ENCODE data around the gene UBE2Z. TPM values are rescaled to one million over a fixed set of nuclear protein-coding genes. Genes with fewer than 3 reads are reported as not detected.

The UBE2Z gene
- total and polyA plus RNA-seq, 2 of the 13 experiments (the other 11 are each of a cell fraction or from before 2014, with no cell fraction given), result 63.2 to 122 TPM

DNA sequence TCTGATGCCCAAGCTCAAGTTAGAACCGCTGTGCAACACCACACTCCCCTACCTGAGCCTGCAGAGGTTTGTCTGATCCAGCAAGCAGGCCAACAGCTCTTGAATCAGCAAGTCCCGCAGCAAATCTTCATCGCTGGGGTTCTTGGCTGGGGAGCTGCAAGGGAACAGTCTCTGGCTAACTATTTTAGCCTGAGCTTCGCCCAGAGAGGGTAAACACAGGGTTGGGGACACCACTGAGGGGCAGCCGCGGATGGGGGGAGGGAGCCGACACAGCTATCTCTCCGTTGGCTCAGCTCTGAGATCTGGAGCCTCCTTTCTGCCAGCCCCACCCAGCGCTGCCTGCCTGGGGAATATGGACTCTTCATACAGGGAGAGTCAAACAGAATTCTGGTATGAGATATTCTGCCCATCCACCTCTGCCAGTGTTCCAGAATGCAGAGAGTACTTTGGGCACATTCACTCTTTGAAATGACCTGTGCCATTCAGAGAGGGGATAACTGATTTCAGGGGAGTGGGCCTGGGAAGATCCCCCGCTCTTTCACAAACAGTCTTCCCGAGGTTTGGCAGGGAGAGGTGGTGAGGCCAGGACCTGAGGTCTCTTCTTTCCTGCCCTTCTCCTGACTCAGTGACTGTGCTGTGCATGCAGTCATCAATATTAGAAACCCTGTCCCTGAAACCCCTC lies 52.8 kb downstream of the UBE2Z start (continued):
- no peak for TF ChIP-seq ZNF550 (CRISPR knock-in tag; IDR thresholded peaks at IDR 0.05; ENCODE audit: borderline replicate concordance)
- TF ChIP-seq SP5 (CRISPR knock-in tag; IDR thresholded peaks at IDR 0.05; ENCODE audit: borderline replicate concordance, low read depth), result no peak
- no peak for TF ChIP-seq ZSCAN9 (CRISPR knock-in tag; IDR thresholded peaks at IDR 0.05; ENCODE audit: borderline replicate concordance)
- TF ChIP-seq ZC3H13 (CRISPR knock-in tag; IDR thresholded peaks at IDR 0.05), result no peak
- TF ChIP-seq ZNF143 (CRISPR knock-in tag; IDR thresholded peaks at IDR 0.05), result no peak; the same call in 1 of the 2 replicates
- TF ChIP-seq PHF8 (CRISPR knock-in tag; IDR thresholded peaks at IDR 0.05), result peak; percentile 34; the same call in 1 of the 2 replicates
- TF ChIP-seq KMT2B (CRISPR knock-in tag; IDR thresholded peaks at IDR 0.05), result peak; percentile 40; the same call in 1 of the 2 replicates
- TF ChIP-seq, protein P1, sequence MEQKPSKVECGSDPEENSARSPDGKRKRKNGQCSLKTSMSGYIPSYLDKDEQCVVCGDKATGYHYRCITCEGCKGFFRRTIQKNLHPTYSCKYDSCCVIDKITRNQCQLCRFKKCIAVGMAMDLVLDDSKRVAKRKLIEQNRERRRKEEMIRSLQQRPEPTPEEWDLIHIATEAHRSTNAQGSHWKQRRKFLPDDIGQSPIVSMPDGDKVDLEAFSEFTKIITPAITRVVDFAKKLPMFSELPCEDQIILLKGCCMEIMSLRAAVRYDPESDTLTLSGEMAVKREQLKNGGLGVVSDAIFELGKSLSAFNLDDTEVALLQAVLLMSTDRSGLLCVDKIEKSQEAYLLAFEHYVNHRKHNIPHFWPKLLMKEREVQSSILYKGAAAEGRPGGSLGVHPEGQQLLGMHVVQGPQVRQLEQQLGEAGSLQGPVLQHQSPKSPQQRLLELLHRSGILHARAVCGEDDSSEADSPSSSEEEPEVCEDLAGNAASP (CRISPR knock-in tag; IDR thresholded peaks at IDR 0.05; ENCODE audit: borderline replicate concordance), result peak; percentile 39; the same call in 1 of the 2 replicates
- no peak for TF ChIP-seq NR2F6 (IDR thresholded peaks at IDR 0.05)
- TF ChIP-seq NR2F6 (CRISPR knock-in tag; IDR thresholded peaks at IDR 0.05), result peak; percentile 34; the same call in 1 of the 2 replicates
- 0 out of 2 replicates have a peak, but pooled peaks have one; percentile 60 for TF ChIP-seq SMYD3 (CRISPR knock-in tag; IDR thresholded peaks at IDR 0.05)
- TF ChIP-seq, protein P2, sequence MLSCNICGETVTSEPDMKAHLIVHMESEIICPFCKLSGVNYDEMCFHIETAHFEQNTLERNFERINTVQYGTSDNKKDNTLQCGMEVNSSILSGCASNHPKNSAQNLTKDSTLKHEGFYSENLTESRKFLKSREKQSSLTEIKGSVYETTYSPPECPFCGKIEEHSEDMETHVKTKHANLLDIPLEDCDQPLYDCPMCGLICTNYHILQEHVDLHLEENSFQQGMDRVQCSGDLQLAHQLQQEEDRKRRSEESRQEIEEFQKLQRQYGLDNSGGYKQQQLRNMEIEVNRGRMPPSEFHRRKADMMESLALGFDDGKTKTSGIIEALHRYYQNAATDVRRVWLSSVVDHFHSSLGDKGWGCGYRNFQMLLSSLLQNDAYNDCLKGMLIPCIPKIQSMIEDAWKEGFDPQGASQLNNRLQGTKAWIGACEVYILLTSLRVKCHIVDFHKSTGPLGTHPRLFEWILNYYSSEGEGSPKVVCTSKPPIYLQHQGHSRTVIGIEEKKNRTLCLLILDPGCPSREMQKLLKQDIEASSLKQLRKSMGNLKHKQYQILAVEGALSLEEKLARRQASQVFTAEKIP (CRISPR knock-in tag; IDR thresholded peaks at IDR 0.05; ENCODE audit: borderline replicate concordance), result no peak
- TF ChIP-seq, protein P3, sequence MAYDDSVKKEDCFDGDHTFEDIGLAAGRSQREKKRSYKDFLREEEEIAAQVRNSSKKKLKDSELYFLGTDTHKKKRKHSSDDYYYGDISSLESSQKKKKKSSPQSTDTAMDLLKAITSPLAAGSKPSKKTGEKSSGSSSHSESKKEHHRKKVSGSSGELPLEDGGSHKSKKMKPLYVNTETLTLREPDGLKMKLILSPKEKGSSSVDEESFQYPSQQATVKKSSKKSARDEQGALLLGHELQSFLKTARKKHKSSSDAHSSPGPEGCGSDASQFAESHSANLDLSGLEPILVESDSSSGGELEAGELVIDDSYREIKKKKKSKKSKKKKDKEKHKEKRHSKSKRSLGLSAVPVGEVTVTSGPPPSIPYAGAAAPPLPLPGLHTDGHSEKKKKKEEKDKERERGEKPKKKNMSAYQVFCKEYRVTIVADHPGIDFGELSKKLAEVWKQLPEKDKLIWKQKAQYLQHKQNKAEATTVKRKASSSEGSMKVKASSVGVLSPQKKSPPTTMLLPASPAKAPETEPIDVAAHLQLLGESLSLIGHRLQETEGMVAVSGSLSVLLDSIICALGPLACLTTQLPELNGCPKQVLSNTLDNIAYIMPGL (CRISPR knock-in tag; IDR thresholded peaks at IDR 0.05; ENCODE audit: borderline replicate concordance in 1 of 2, low read depth in 1 of 2), result no peak; a peak in 1 of 4 replicates
- TF ChIP-seq ZNF607 (CRISPR knock-in tag; IDR thresholded peaks at IDR 0.05; ENCODE audit: borderline replicate concordance), result 0 out of 2 replicates have a peak, but pooled peaks have one; percentile 42
- TF ChIP-seq, protein P4, sequence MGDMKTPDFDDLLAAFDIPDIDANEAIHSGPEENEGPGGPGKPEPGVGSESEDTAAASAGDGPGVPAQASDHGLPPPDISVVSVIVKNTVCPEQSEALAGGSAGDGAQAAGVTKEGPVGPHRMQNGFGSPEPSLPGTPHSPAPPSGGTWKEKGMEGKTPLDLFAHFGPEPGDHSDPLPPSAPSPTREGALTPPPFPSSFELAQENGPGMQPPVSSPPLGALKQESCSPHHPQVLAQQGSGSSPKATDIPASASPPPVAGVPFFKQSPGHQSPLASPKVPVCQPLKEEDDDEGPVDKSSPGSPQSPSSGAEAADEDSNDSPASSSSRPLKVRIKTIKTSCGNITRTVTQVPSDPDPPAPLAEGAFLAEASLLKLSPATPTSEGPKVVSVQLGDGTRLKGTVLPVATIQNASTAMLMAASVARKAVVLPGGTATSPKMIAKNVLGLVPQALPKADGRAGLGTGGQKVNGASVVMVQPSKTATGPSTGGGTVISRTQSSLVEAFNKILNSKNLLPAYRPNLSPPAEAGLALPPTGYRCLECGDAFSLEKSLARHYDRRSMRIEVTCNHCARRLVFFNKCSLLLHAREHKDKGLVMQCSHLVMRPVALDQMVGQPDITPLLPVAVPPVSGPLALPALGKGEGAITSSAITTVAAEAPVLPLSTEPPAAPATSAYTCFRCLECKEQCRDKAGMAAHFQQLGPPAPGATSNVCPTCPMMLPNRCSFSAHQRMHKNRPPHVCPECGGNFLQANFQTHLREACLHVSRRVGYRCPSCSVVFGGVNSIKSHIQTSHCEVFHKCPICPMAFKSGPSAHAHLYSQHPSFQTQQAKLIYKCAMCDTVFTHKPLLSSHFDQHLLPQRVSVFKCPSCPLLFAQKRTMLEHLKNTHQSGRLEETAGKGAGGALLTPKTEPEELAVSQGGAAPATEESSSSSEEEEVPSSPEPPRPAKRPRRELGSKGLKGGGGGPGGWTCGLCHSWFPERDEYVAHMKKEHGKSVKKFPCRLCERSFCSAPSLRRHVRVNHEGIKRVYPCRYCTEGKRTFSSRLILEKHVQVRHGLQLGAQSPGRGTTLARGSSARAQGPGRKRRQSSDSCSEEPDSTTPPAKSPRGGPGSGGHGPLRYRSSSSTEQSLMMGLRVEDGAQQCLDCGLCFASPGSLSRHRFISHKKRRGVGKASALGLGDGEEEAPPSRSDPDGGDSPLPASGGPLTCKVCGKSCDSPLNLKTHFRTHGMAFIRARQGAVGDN (CRISPR knock-in tag; IDR thresholded peaks at IDR 0.05), result peak; percentile 72
- no peak for TF ChIP-seq HHEX (CRISPR knock-in tag; IDR thresholded peaks at IDR 0.05)
- TF ChIP-seq ZEB1 (IDR thresholded peaks at IDR 0.05; ENCODE audit: insufficient replicate concordance, low read depth), result no peak
- TF ChIP-seq, protein P5, sequence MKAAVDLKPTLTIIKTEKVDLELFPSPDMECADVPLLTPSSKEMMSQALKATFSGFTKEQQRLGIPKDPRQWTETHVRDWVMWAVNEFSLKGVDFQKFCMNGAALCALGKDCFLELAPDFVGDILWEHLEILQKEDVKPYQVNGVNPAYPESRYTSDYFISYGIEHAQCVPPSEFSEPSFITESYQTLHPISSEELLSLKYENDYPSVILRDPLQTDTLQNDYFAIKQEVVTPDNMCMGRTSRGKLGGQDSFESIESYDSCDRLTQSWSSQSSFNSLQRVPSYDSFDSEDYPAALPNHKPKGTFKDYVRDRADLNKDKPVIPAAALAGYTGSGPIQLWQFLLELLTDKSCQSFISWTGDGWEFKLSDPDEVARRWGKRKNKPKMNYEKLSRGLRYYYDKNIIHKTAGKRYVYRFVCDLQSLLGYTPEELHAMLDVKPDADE (CRISPR knock-in tag; IDR thresholded peaks at IDR 0.05), result no peak
- TF ChIP-seq RXRB (CRISPR knock-in tag; IDR thresholded peaks at IDR 0.05; ENCODE audit: borderline replicate concordance), result 0 out of 2 replicates have a peak, but pooled peaks have one; percentile 57
- TF ChIP-seq DNMT1 (CRISPR knock-in tag; IDR thresholded peaks at IDR 0.05), result no peak

Measured in HepG2 (cell line).